Loucy (cell line): ENCODE measurements around the gene SERPINB6.

Experiments used
- EZH2phosphoT487 ChIP-seq: fragments of 200-600 bp; IDR thresholded peaks from 2 replicates; pipeline ENCODE4 v1.6.1; 2018; ENCODE audit warnings: antibody characterized with exemption, mild to moderate bottlenecking, moderate library complexity, borderline replicate concordance
- TF ChIP-seq, protein P1 (sequence below): fragments of 200-600 bp; sonication (generic); conservative IDR thresholded peaks from 2 replicates; pipeline ENCODE4 v1.5.1; 2014; ENCODE audit warnings: mild to moderate bottlenecking, antibody characterized with exemption, low read length

DNA sequence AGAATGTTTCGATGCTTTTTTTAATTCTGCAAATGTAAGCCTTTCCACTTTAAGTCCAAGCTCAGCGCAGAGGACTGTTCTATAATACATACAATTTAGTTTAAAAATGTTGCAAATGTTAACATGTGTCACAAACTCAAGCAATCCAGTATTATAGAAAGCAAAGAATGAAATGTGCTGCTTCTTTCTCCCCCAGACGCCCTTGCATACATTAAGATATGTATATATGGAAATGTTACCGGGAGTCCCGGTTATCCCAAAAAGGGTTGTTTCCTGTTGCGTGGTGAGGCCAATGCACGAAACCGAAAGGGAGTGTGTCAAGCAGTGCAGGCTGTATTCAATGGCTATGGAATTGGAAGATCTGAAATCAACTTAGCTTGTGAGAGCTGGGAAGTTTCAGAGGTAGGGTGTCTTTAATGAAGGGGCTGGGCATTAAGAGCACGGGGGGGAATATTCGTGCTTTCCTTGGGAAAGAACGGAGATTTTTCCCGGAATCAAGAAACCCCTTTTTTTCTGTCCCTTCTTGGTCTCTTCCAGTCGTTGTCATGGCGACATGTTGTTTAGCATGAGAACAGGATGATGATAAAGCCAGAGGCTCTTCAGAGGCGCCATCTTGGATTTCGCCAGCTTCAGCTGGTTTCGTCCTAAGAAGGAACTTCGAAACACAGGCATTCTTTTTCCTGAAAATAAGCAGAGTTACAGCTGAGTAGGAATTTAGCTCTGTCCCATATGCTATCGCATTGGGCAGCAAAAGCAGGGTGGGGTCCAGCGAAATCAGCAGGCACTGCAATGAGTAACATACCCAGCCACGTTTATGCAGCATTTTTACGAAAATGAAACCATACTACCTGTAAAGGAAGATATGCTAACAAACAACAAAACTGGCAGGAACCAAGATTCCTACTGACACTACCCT is 18.2 kb upstream of the SERPINB6 start:
- TF ChIP-seq, protein P1, sequence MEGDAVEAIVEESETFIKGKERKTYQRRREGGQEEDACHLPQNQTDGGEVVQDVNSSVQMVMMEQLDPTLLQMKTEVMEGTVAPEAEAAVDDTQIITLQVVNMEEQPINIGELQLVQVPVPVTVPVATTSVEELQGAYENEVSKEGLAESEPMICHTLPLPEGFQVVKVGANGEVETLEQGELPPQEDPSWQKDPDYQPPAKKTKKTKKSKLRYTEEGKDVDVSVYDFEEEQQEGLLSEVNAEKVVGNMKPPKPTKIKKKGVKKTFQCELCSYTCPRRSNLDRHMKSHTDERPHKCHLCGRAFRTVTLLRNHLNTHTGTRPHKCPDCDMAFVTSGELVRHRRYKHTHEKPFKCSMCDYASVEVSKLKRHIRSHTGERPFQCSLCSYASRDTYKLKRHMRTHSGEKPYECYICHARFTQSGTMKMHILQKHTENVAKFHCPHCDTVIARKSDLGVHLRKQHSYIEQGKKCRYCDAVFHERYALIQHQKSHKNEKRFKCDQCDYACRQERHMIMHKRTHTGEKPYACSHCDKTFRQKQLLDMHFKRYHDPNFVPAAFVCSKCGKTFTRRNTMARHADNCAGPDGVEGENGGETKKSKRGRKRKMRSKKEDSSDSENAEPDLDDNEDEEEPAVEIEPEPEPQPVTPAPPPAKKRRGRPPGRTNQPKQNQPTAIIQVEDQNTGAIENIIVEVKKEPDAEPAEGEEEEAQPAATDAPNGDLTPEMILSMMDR = 0 out of 2 replicates have a peak, but pooled peaks have one; percentile 34
- TF ChIP-seq EZH2phosphoT487 = no peak
